Trophoblast cell (in vitro differentiated cells and primary cell): Measurements from ENCODE around the gene CCNG1.

Experiments used
- DNase-seq, 2 donors: peaks; one replicate each; pipeline ENCODE4 v3.0.0-alpha.2; 2016
- H2AFZ ChIP-seq: 2 replicates; pipeline ENCODE4 v1.6.1; 2013; ENCODE audit warnings: low read length, moderate library complexity, mild to moderate bottlenecking; ENCODE audit not compliant: insufficient read depth, poor library complexity
- H2AK5ac ChIP-seq: 2 replicates; pipeline ENCODE4 v1.6.1; 2013; ENCODE audit warnings: mild to moderate bottlenecking, low read length
- H2BK120ac ChIP-seq: 2 replicates; pipeline ENCODE4 v1.6.1; 2013; ENCODE audit warnings: low read length, mild to moderate bottlenecking, moderate library complexity; ENCODE audit not compliant: insufficient read depth, poor library complexity
- H2BK12ac ChIP-seq: 2 replicates; pipeline ENCODE4 v1.6.1; 2013; ENCODE audit warnings: mild to moderate bottlenecking, low read length, moderate library complexity
- H2BK5ac ChIP-seq: 2 replicates; pipeline ENCODE4 v1.6.1; 2013; ENCODE audit warnings: low read length, low read depth, moderate library complexity, mild to moderate bottlenecking; ENCODE audit not compliant: poor library complexity
- H3K14ac ChIP-seq: 2 replicates; pipeline ENCODE4 v1.6.1; 2013; ENCODE audit warnings: mild to moderate bottlenecking, low read length
- H3K18ac ChIP-seq: 2 replicates; pipeline ENCODE4 v1.6.1; 2013; ENCODE audit warnings: mild to moderate bottlenecking, low read length
- H3K23ac ChIP-seq: 2 replicates; pipeline ENCODE4 v1.6.1; 2013; ENCODE audit warnings: low read length
- H3K27ac ChIP-seq: 2 replicates; pipeline ENCODE4 v1.5.1; 2013; ENCODE audit warnings: low read depth, mild to moderate bottlenecking, inconsistent platforms, low read length, moderate library complexity
- H3K27me3 ChIP-seq: 2 replicates; pipeline ENCODE4 v1.6.1; 2013; ENCODE audit warnings: inconsistent platforms, mild to moderate bottlenecking, low read length, moderate library complexity; ENCODE audit not compliant: insufficient read depth
- H3K36me3 ChIP-seq, 2 experiments: 1 replicate in 1 of 2; 2 replicates in 1 of 2; pipeline ENCODE4 v1.6.1; 2013; ENCODE audit warnings: low read length in 2 of 2, mild to moderate bottlenecking in 2 of 2, moderate library complexity in 1 of 2; ENCODE audit not compliant: insufficient read depth in 2 of 2, control insufficient read depth in 1 of 2
- H3K4ac ChIP-seq: 2 replicates; pipeline ENCODE4 v1.6.1; 2013; ENCODE audit warnings: low read depth, mild to moderate bottlenecking, low read length, moderate library complexity
- H3K4me1 ChIP-seq, 2 experiments: 1 replicate in 1 of 2; 2 replicates in 1 of 2; pipeline ENCODE4 v1.6.1; 2013; ENCODE audit warnings: low read length in 2 of 2, mild to moderate bottlenecking in 2 of 2, moderate library complexity in 1 of 2; ENCODE audit not compliant: insufficient read depth in 2 of 2, control insufficient read depth in 1 of 2
- H3K4me2 ChIP-seq: 2 replicates; pipeline ENCODE4 v1.6.1; 2013; ENCODE audit warnings: inconsistent platforms, mild to moderate bottlenecking, low read length, moderate library complexity
- H3K4me3 ChIP-seq: 2 replicates; pipeline ENCODE4 v1.5.1; 2013; ENCODE audit warnings: mild to moderate bottlenecking, low read depth, low read length, inconsistent platforms
- H3K79me1 ChIP-seq: one replicate; pipeline ENCODE4 v1.6.1; 2013; ENCODE audit warnings: low read length
- H3K79me2 ChIP-seq: 2 replicates; pipeline ENCODE4 v1.6.1; 2013; ENCODE audit warnings: low read length, mild to moderate bottlenecking; ENCODE audit not compliant: control insufficient read depth, insufficient read depth, poor library complexity
- H3K9ac ChIP-seq: 2 replicates; pipeline ENCODE4 v1.6.1; 2013; ENCODE audit warnings: mild to moderate bottlenecking, low read length
- H3K9me3 ChIP-seq: 2 replicates; pipeline ENCODE4 v1.6.1; 2013; ENCODE audit warnings: low read depth, mild to moderate bottlenecking, control low read depth, inconsistent platforms, low read length; ENCODE audit not compliant: insufficient read depth
- H4K12ac ChIP-seq: 2 replicates; pipeline ENCODE4 v1.6.1; 2013; ENCODE audit warnings: low read depth, mild to moderate bottlenecking, low read length, moderate library complexity
- H4K8ac ChIP-seq: 2 replicates; pipeline ENCODE4 v1.6.1; 2013; ENCODE audit warnings: low read depth, mild to moderate bottlenecking, low read length, moderate library complexity
- H4K91ac ChIP-seq: one replicate; pipeline ENCODE4 v1.6.1; 2013; ENCODE audit warnings: low read depth, mild to moderate bottlenecking, low read length, moderate library complexity
- WGBS: extraction: QIAGEN DNeasy Blood & Tissue Kit; methylation state at CpG from one replicate; pipeline ENCODE4 v1.1.7; 2013; ENCODE audit warnings: missing lambda C conversion rate; ENCODE audit not compliant: insufficient read length, insufficient coverage; ENCODE audit errors: extremely low coverage; 5-methylcytosine and 5-hydroxymethylcytosine counted together

Gene CCNG1

DNA sequence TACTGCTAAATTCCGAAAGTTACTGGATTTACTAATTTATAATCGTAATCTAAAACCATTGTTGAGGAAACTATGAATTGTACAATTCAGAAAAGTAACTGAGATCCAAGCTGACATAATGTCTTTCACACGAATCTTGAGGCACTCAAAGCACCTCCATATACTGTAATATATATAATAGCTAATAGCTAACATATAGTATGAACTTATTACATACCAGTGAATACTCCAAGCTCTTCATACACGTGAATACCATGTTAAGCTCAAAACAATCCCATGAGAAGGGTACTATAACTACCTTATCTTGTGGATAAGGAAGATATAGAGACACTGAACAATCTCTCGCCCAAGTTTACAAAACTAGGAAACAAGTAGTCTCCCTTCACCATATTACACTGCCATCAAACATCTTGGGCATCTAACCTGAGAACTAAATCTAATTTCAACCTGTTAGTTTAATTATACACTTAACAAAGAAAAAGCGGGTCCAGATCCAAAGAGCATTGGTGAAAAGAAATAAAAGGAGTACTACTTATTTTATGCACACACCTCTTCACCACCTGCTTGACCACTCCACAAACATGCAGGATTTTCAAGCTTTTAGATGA, 21.5 kb downstream of the CCNG1 start:
- Histone ChIP-seq H3K9me3 (no peaks in the 10 kb centered on the region), H3K4me1 (no peaks in the 10 kb centered on the region), H2AK5ac (no peak overlapping the region), H2AFZ (no peak overlapping the region), H2BK12ac (no peak overlapping the region), H3K36me3 (peaks cover 0 to 2% of the 10 kb centered on the region in 2 experiments), H2BK120ac (no peak overlapping the region), H3K4ac (no peak overlapping the region), H3K23ac (no peak overlapping the region), H3K4me3 (no peak overlapping the region), H3K9ac (no peak overlapping the region), H2BK5ac (no peak overlapping the region), H3K27ac (peak overlapping the region; percentile 97), H4K91ac (no peak overlapping the region), H3K4me2 (peak overlapping the region; percentile 70), H4K8ac (no peak overlapping the region), H3K79me1 (peaks cover 16% of the 10 kb centered on the region), H3K14ac (no peak overlapping the region), H3K18ac (no peak overlapping the region), H3K27me3 (no peaks in the 10 kb centered on the region), H4K12ac (no peak overlapping the region), H3K79me2 (peaks cover 8% of the 10 kb centered on the region)
- DNase-seq = no peak
- WGBS = no CpG with 5 or more reads among the region's 6 CpGs

GRCh38 chr5:163459462-163459818, 22.0 kb downstream of the CCNG1 start:
- Histone ChIP-seq H3K4me1 (no peaks in the 10 kb centered on the region), H3K36me3 (peaks cover 0 to 6% of the 10 kb centered on the region in 2 experiments), H3K4me3 (peak overlapping the region; percentile 84), H3K79me1 (peaks cover 16% of the 10 kb centered on the region), H2AK5ac (peak overlapping the region; percentile 7), H2AFZ (peak overlapping the region; percentile 53), H3K18ac (peak overlapping the region; percentile 97), H3K4ac (peak overlapping the region; percentile 49), H4K91ac (peak overlapping the region; percentile 96), H3K27ac (peak overlapping the region; percentile 97), H3K9me3 (no peaks in the 10 kb centered on the region), H3K9ac (peak overlapping the region; percentile 92), H4K12ac (peak overlapping the region; percentile 95), H2BK5ac (peak overlapping the region; percentile 87), H3K14ac (peak overlapping the region; percentile 89), H3K79me2 (peaks cover 8% of the 10 kb centered on the region), H3K23ac (no peak overlapping the region), H3K27me3 (no peaks in the 10 kb centered on the region), H2BK120ac (peak overlapping the region; percentile 96), H2BK12ac (no peak overlapping the region), H3K4me2 (peak overlapping the region; percentile 70), H4K8ac (peak overlapping the region; percentile 97)
- WGBS = no CpG with 5 or more reads among the region's 12 CpGs
- DNase-seq = no peak

GRCh38 chr5:163459819-163460561, 22.6 kb downstream of the CCNG1 start, which contains the start of gene NUDCD2:
TSS of gene NUDCD2 (minus strand) at chr5:163460102. CDS start at chr5:163460050, 52 bp downstream.
- H3K14ac ChIP-seq = peak within 1 kb of the TSS; percentile 97
- peaks cover 16% of the 10 kb centered on the region for H3K79me1 ChIP-seq
- H2AFZ ChIP-seq = peak within 1 kb of the TSS; percentile 92
- H4K8ac ChIP-seq = peak within 1 kb of the TSS; percentile 97
- H3K18ac ChIP-seq = peak within 1 kb of the TSS; percentile 97
- peak within 1 kb of the TSS; percentile 84 for H2AK5ac ChIP-seq
- peak within 1 kb of the TSS; percentile 43 for H2BK12ac ChIP-seq
- peak within 1 kb of the TSS; percentile 93 for H3K9ac ChIP-seq
- H3K23ac ChIP-seq = no peak within 1 kb of the TSS
- H3K9me3 ChIP-seq = no peaks in the 10 kb centered on the region
- peak within 1 kb of the TSS; percentile 97 for H3K27ac ChIP-seq
- peak within 1 kb of the TSS; percentile 95 for H4K12ac ChIP-seq
- DNase-seq = peak; percentile 94 to 98
- H3K4me1 ChIP-seq = no peaks in the 10 kb centered on the region
- H4K91ac ChIP-seq = peak within 1 kb of the TSS; percentile 96
- peak within 1 kb of the TSS; percentile 84 for H3K4me3 ChIP-seq
- H2BK120ac ChIP-seq = peak within 1 kb of the TSS; percentile 96
- H3K27me3 ChIP-seq = no peaks in the 10 kb centered on the region
- H3K36me3 ChIP-seq = peaks cover 0 to 6% of the 10 kb centered on the region in 2 experiments
- peak within 1 kb of the TSS; percentile 93 for H3K4ac ChIP-seq
- peak within 1 kb of the TSS; percentile 99 for H3K4me2 ChIP-seq
- H2BK5ac ChIP-seq = peak within 1 kb of the TSS; percentile 90
- WGBS = no CpG with 5 or more reads among the region's 59 CpGs
- H3K79me2 ChIP-seq = peaks cover 8% of the 10 kb centered on the region

DNA sequence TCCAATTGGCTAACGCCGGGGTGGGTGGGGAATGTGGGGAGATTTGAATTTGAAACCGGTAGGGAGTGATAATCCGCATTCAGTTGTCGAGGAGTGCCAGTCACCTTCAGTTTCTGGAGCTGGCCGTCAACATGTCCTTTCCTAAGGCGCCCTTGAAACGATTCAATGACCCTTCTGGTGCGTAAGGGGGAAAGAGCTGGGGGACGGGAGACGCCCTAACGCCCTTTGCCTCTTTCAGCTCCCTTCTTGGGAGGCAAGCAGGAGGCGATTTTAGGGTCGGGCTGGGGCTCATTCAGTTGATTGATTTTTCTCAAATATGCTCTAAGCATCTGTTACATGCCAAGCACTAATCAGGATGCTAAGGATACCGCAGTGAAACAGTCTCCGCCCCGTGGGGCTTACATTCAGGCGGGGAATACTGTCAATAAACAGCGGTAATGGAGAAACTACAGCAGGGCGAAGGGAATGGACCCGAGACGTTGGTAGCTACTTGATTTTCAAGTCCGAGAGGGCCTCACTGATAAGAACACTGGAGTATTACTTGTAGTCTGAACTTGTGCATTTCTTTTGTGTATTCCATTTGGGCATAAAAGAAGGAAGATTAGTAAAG, 23.3 kb downstream of the CCNG1 start, which contains the start of gene HMMR:
Gene HMMR (plus strand): TSS at position 71 of the 610 bp plus-strand sequence. CDS start 61 bp downstream, at position 132.
- Histone ChIP-seq H3K4me2 (peak within 1 kb of the TSS; percentile 99), H3K9ac (peak within 1 kb of the TSS; percentile 93), H3K18ac (peak within 1 kb of the TSS; percentile 97), H3K9me3 (no peaks in the 10 kb centered on the region), H3K27ac (peak within 1 kb of the TSS; percentile 97), H3K14ac (peak within 1 kb of the TSS; percentile 97), H2AFZ (peak within 1 kb of the TSS; percentile 92), H3K79me2 (peaks cover 8% of the 10 kb centered on the region), H4K12ac (peak within 1 kb of the TSS; percentile 95), H2BK120ac (peak within 1 kb of the TSS; percentile 96), H2BK12ac (peak within 1 kb of the TSS; percentile 43), H3K79me1 (peaks cover 16% of the 10 kb centered on the region), H3K27me3 (no peaks in the 10 kb centered on the region), H3K4me1 (no peaks in the 10 kb centered on the region), H3K4ac (peak within 1 kb of the TSS; percentile 93), H2AK5ac (peak within 1 kb of the TSS; percentile 84), H4K8ac (peak within 1 kb of the TSS; percentile 97), H4K91ac (peak within 1 kb of the TSS; percentile 96), H3K36me3 (peaks cover 2 to 9% of the 10 kb centered on the region in 2 experiments), H2BK5ac (peak within 1 kb of the TSS; percentile 90), H3K4me3 (peak within 1 kb of the TSS; percentile 84), H3K23ac (no peak within 1 kb of the TSS)
- no CpG with 5 or more reads among the region's 23 CpGs for WGBS
- peak; percentile 26 to 39 for DNase-seq
